GM13976 (cell line): ENCODE data around the gene MAFF.
A peak's percentile ranks its signal among the peaks of the same experiment; 100 is the strongest.
"Not testable (repeated sequence)": the region's sequence is repeated elsewhere in the genome, so short reads cannot be mapped to it uniquely, and the experiment has no call there.

Experiments used
- DNase-seq: peaks from one replicate; pipeline ENCODE4 v3.0.0; 2012; ENCODE audit warnings: low spot score
- CTCF ChIP-seq: IDR thresholded peaks from 2 replicates; pipeline ENCODE4 v1.5.1; 2012; ENCODE audit warnings: borderline replicate concordance, mild to moderate bottlenecking; ENCODE audit not compliant: insufficient read depth; ENCODE audit errors: extremely low read depth, missing control alignments, control extremely low read depth
- in situ Hi-C: fragments of 300-500 bp; cut with MboI; formaldehyde crosslinking; loops from one replicate; pipeline ENCODE4 v1.12.0; 2022; ENCODE audit warnings: low sequenced_read_pairs, mixed read lengths, inconsistent platforms; ENCODE audit not compliant: unreplicated experiment

Gene MAFF

GRCh38 chr22:38172832-38173640 is 28.8 kb upstream of the MAFF start:
- TF ChIP-seq CTCF, result no peak
- no peak for DNase-seq
- in situ Hi-C loops, result no loop called here

GRCh38 chr22:38173641-38173906 is 28.2 kb upstream of the MAFF start:
- DNase-seq, result no peak
- in situ Hi-C loops, result no loop called here
- TF ChIP-seq CTCF, result no peak

- in situ Hi-C loops, result no loop called here
- TF ChIP-seq CTCF, result no peak
- DNase-seq, result no peak
These were observed 27.2 kb upstream of the MAFF start for GRCh38 chr22:38174626-38175025.

- TF ChIP-seq CTCF, result no peak
- in situ Hi-C loops, result no loop called here
- DNase-seq, result no peak
These were observed 26.3 kb upstream of the MAFF start for GRCh38 chr22:38175206-38176118.

GRCh38 chr22:38176170-38176741 is 25.5 kb upstream of the MAFF start:
- TF ChIP-seq CTCF, result no peak
- DNase-seq, result peak; percentile 69
- in situ Hi-C loops, result no loop called here

GRCh38 chr22:38177044-38177443 is 24.8 kb upstream of the MAFF start:
- in situ Hi-C loops, result no loop called here
- DNase-seq, result no peak
- no peak for TF ChIP-seq CTCF

- DNase-seq, in situ Hi-C loops: not testable (repeated sequence)
These were observed 24.2 kb upstream of the MAFF start for GRCh38 chr22:38177571-38177925.
